Measurements from ENCODE around the gene VAPA. TPM values are rescaled to one million over a fixed set of nuclear protein-coding genes. Genes with fewer than 3 reads are reported as not detected.

VAPA gene
- total and polyA plus RNA-seq, 2 donors (not counting 3 experiments of a cell fraction or from before 2014, with no cell fraction given), result 105 to 163 TPM

GRCh38 chr18:9924371-9924943, 10.6 kb downstream of the VAPA start:
- no peaks in the 10 kb centered on the region for H3K9me1 ChIP-seq (replicated peaks; ENCODE audit: control insufficient read depth, extremely low read depth, insufficient read depth, low read length)
- no peaks in the 10 kb centered on the region for H3K27me3 ChIP-seq (ENCODE audit: control insufficient read depth in 2 of 2, insufficient read depth in 2 of 2, low read length in 2 of 2)
- H3K9ac ChIP-seq (replicated peaks; ENCODE audit: extremely low read depth, insufficient read depth, low read length), result no peak overlapping the region
- H2AFZ ChIP-seq (ENCODE audit: low read depth, low read length), result no peak overlapping the region
- peaks cover 26% of the 10 kb centered on the region for H4K20me1 ChIP-seq (replicated peaks; ENCODE audit: control insufficient read depth, extremely low read depth, insufficient read depth, low read length)
- no peak overlapping the region for H3K4me2 ChIP-seq (ENCODE audit: insufficient read depth, low read length)
- H3K9me3 ChIP-seq (replicated peaks; ENCODE audit: control insufficient read depth, insufficient read depth, low read length), result no peaks in the 10 kb centered on the region
- ChIA-PET CTCF (interaction anchor here (1.6 kb wide), 1 partner anchor 93 kb away, joined by 3 read pairs; no protein-coding TSS in a partner anchor), POLR2A (no interaction called here)
- no peak overlapping the region for H3K27ac ChIP-seq (ENCODE audit: insufficient read depth, low read depth, low read length)
- intact Hi-C loops (cut with micrococcal nuclease) (no loop called here), dilution Hi-C loops (cut with MboI; ENCODE audit: extremely low pct_ligation_motif_present, low sequenced_read_pairs) (no loop called here)
- no peaks in the 10 kb centered on the region for H3K36me3 ChIP-seq (ENCODE audit: control insufficient read depth in 2 of 2, extremely low read depth in 1 of 2, insufficient read depth in 2 of 2, low read length in 2 of 2)
- H3K79me2 ChIP-seq (ENCODE audit: control insufficient read depth, insufficient read depth, low read length), result peaks cover 100% of the 10 kb centered on the region
- no peak overlapping the region for H3K4me3 ChIP-seq (replicated peaks in 1 of 3; ENCODE audit: insufficient read depth in 1 of 3, low read depth in 1 of 3, low read length in 3 of 3)
- FAIRE-seq (no peak), DNase-seq (ENCODE audit: low read depth, low spot score) (no peak)
- peaks cover 25% of the 10 kb centered on the region for H3K4me1 ChIP-seq (ENCODE audit: control insufficient read depth, extremely low read depth, insufficient read depth, low read length)
- TF ChIP-seq FOS (IDR thresholded peaks at IDR 0.05; ENCODE audit: borderline replicate concordance, insufficient read depth, low read length) (no peak), GATA2 (IDR thresholded peaks at IDR 0.05; ENCODE audit: insufficient read depth, insufficient read length, low read depth, low read length) (no peak), POLR2A (IDR thresholded peaks at IDR 0.05; ENCODE audit: low read depth, low read length) (no peak), POLR2AphosphoS5 (IDR thresholded peaks at IDR 0.05; ENCODE audit: insufficient read depth, low read depth, low read length) (no peak), EZH2 (IDR thresholded peaks at IDR 0.05; ENCODE audit: borderline replicate concordance, low read depth, low read length, severe bottlenecking) (no peak), JUN (IDR thresholded peaks at IDR 0.05; ENCODE audit: borderline replicate concordance, insufficient read depth, insufficient read length, low read depth) (no peak), MYC (IDR thresholded peaks at IDR 0.05; ENCODE audit: low read depth, low read length) (no peak)
- TF ChIP-seq, protein P1, sequence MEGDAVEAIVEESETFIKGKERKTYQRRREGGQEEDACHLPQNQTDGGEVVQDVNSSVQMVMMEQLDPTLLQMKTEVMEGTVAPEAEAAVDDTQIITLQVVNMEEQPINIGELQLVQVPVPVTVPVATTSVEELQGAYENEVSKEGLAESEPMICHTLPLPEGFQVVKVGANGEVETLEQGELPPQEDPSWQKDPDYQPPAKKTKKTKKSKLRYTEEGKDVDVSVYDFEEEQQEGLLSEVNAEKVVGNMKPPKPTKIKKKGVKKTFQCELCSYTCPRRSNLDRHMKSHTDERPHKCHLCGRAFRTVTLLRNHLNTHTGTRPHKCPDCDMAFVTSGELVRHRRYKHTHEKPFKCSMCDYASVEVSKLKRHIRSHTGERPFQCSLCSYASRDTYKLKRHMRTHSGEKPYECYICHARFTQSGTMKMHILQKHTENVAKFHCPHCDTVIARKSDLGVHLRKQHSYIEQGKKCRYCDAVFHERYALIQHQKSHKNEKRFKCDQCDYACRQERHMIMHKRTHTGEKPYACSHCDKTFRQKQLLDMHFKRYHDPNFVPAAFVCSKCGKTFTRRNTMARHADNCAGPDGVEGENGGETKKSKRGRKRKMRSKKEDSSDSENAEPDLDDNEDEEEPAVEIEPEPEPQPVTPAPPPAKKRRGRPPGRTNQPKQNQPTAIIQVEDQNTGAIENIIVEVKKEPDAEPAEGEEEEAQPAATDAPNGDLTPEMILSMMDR (IDR thresholded peaks at IDR 0.05; ENCODE audit: extremely low read depth in 1 of 2, insufficient read depth in 1 of 2, low read depth in 1 of 2, low read length in 2 of 2), result no peak
- TF ChIP-seq, protein P2, sequence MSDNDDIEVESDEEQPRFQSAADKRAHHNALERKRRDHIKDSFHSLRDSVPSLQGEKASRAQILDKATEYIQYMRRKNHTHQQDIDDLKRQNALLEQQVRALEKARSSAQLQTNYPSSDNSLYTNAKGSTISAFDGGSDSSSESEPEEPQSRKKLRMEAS (IDR thresholded peaks at IDR 0.05; ENCODE audit: insufficient read depth, insufficient read length), result no peak
- BruUV-seq (replicated peaks), result no TSS peak
